Loucy (cell line): ENCODE measurements around the gene ATF5.

Experiments used
- H2AFZ ChIP-seq: fragments of 200-600 bp; sonication (generic); 2 replicates; pipeline ENCODE4 v1.6.0; 2016; ENCODE audit warnings: antibody characterized with exemption, mild to moderate bottlenecking, low read length, moderate library complexity
- H3F3A ChIP-seq: fragments of 200-600 bp; 2 replicates; pipeline ENCODE4 v1.6.0; 2016; ENCODE audit warnings: antibody characterized with exemption, low read depth, mild to moderate bottlenecking
- H3K27me3 ChIP-seq: fragments of 200-600 bp; sonication (generic); 2 replicates; pipeline ENCODE4 v1.6.1; 2014; ENCODE audit warnings: low read length, mild to moderate bottlenecking; ENCODE audit not compliant: insufficient read depth, poor library complexity, severe bottlenecking
- H3K36me3 ChIP-seq: fragments of 200-600 bp; sonication (generic); 2 replicates; pipeline ENCODE4 v1.6.1; 2016; ENCODE audit warnings: low read length; ENCODE audit not compliant: insufficient read depth
- H3K4me1 ChIP-seq: fragments of 200-600 bp; sonication (generic); 2 replicates; pipeline ENCODE4 v1.5.1; 2014; ENCODE audit warnings: low read length, mild to moderate bottlenecking; ENCODE audit not compliant: insufficient read depth, poor library complexity, severe bottlenecking
- H3K4me2 ChIP-seq: fragments of 200-600 bp; sonication (generic); 2 replicates; pipeline ENCODE4 v1.6.0; 2014; ENCODE audit warnings: antibody characterized with exemption, low read length, low read depth, mild to moderate bottlenecking; ENCODE audit not compliant: poor library complexity, severe bottlenecking
- H3K4me3 ChIP-seq: fragments of 200-600 bp; sonication (generic); 2 replicates; pipeline ENCODE4 v1.5.1; 2014; ENCODE audit warnings: low read length, mild to moderate bottlenecking, mixed read lengths; ENCODE audit not compliant: poor library complexity, severe bottlenecking
- H3K79me2 ChIP-seq: fragments of 200-600 bp; sonication (generic); 2 replicates; pipeline ENCODE4 v1.6.1; 2014; ENCODE audit warnings: low read length; ENCODE audit not compliant: insufficient read depth
- H3K9ac ChIP-seq: fragments of 200-600 bp; sonication (generic); 2 replicates; pipeline ENCODE4 v1.6.0; 2014; ENCODE audit warnings: mild to moderate bottlenecking, low read depth, low read length, moderate library complexity; ENCODE audit not compliant: poor library complexity, severe bottlenecking
- H3K9me2 ChIP-seq: fragments of 200-600 bp; sonication (generic); replicated peaks from 2 replicates; pipeline ENCODE4 v1.6.1; 2016; ENCODE audit warnings: low read depth, low read length, mixed read lengths
- H3K9me3 ChIP-seq: fragments of 200-600 bp; sonication (generic); 2 replicates; pipeline ENCODE4 v1.6.1; 2014; ENCODE audit warnings: mild to moderate bottlenecking, antibody characterized with exemption, low read length, low read depth; ENCODE audit not compliant: insufficient read depth
- H4K20me1 ChIP-seq: fragments of 200-600 bp; sonication (generic); 2 replicates; pipeline ENCODE4 v1.6.0; 2014; ENCODE audit warnings: antibody characterized with exemption, low read length, mild to moderate bottlenecking; ENCODE audit not compliant: insufficient read depth, poor library complexity, severe bottlenecking
- EZH2phosphoT487 ChIP-seq: fragments of 200-600 bp; IDR thresholded peaks from 2 replicates; pipeline ENCODE4 v1.6.1; 2018; ENCODE audit warnings: antibody characterized with exemption, mild to moderate bottlenecking, moderate library complexity, borderline replicate concordance
- TF ChIP-seq, protein P1 (sequence below): fragments of 200-600 bp; sonication (generic); conservative IDR thresholded peaks from 2 replicates; pipeline ENCODE4 v1.5.1; 2014; ENCODE audit warnings: mild to moderate bottlenecking, antibody characterized with exemption, low read length

Gene ATF5

DNA sequence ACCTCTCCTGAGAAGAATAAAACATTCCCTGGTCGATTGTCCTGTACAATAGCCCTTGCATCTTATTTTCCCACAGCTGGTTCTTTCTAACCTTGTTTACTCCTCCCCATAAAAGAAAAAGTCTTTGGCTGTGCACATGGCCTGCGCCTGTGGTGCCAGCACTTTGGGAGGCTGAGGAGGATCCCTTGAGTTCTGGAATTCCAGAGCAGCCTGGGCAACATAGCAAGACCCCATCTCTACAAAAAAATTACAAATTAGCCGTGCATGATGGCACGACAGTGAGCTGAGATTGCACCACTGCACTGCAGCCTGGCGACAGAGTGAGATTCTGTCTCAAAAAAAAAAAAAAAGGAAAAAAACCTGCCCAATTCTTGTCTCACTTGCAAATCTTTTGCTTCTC, 7.5 kb downstream of the ATF5 start:
- Histone ChIP-seq H2AFZ (no peak overlapping the region), H3K79me2 (0 out of 2 replicates have a peak, but pooled peaks cover 5% of the 10 kb centered on the region), H3K9me2 (no peaks in the 10 kb centered on the region), H3K9me3 (no peaks in the 10 kb centered on the region), H3K36me3 (no peaks in the 10 kb centered on the region), H3K4me2 (no peak overlapping the region), H3K4me3 (no peak overlapping the region), H3F3A (peaks cover 10% of the 10 kb centered on the region; the same call in 1 of the 2 replicates), H3K27me3 (no peaks in the 10 kb centered on the region), H4K20me1 (no peaks in the 10 kb centered on the region), H3K9ac (no peak overlapping the region), H3K4me1 (peaks cover 18% of the 10 kb centered on the region)
- TF ChIP-seq, protein P1, sequence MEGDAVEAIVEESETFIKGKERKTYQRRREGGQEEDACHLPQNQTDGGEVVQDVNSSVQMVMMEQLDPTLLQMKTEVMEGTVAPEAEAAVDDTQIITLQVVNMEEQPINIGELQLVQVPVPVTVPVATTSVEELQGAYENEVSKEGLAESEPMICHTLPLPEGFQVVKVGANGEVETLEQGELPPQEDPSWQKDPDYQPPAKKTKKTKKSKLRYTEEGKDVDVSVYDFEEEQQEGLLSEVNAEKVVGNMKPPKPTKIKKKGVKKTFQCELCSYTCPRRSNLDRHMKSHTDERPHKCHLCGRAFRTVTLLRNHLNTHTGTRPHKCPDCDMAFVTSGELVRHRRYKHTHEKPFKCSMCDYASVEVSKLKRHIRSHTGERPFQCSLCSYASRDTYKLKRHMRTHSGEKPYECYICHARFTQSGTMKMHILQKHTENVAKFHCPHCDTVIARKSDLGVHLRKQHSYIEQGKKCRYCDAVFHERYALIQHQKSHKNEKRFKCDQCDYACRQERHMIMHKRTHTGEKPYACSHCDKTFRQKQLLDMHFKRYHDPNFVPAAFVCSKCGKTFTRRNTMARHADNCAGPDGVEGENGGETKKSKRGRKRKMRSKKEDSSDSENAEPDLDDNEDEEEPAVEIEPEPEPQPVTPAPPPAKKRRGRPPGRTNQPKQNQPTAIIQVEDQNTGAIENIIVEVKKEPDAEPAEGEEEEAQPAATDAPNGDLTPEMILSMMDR: no peak
- TF ChIP-seq EZH2phosphoT487: no peak

DNA sequence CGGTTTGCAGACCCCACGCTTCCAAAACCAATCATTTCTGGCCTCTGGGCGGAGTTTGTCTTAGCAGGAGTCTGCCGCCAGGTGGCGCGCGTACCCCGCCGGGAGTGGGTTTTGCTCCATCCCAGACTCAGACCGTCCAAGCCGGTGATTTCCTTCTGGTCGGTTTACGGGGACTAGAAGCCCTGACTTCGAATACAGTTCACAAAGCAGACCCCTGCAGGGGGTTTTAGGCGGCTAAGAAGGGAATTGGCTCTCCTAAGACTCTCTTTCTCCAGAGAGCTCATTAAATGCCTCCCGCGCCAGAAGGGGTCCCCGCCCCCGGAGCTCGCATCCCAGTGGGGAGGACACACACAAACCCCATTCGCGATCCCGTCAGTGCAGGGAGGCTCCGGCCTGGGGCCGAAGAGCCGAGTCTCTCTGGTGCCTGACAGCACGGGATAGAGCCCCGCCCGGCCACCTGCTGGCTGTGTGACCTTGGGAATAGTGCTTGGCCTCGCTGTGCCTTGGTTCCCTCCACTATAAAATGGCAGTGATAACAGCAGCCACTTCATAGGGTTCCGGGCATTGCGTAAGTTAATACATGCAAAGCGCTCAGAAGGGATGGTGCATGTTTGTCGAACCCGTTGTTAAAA, 8.9 kb downstream of the ATF5 start:
- Histone ChIP-seq H2AFZ (no peak overlapping the region), H3K4me2 (no peak overlapping the region), H3K9me3 (no peaks in the 10 kb centered on the region), H3K4me1 (peaks cover 10% of the 10 kb centered on the region), H3F3A (peaks cover 2% of the 10 kb centered on the region; the same call in 1 of the 2 replicates), H4K20me1 (no peaks in the 10 kb centered on the region), H3K9ac (no peak overlapping the region), H3K27me3 (no peaks in the 10 kb centered on the region), H3K9me2 (no peaks in the 10 kb centered on the region), H3K4me3 (no peak overlapping the region), H3K79me2 (no peaks in the 10 kb centered on the region), H3K36me3 (no peaks in the 10 kb centered on the region)
- TF ChIP-seq, protein P1: peak; percentile 92
- TF ChIP-seq EZH2phosphoT487: no peak

DNA sequence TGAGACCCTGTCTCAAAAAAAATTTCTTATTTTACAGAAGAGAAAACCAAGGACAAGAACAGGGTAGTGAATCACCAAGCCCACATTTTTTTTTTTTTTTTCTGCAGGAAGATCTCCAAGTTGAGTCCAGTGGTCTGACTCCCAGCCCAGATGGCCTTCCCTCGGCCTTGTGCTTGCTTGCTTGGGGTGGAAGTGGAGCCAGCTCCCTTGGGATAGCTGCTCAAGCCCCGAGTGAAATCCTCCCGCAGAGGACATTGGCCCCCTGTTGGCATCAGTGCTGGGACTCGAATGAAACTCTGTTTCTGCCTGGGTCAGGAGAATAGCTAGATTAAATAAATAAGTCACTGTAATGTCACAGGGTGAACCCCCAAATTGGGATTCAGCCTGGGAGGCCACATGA, 9.7 kb downstream of the ATF5 start:
- H3K9me3 ChIP-seq: no peaks in the 10 kb centered on the region
- H2AFZ ChIP-seq: no peak overlapping the region
- no peaks in the 10 kb centered on the region; the same call in 1 of the 2 replicates for H3F3A ChIP-seq
- H4K20me1 ChIP-seq: no peaks in the 10 kb centered on the region
- no peak for TF ChIP-seq EZH2phosphoT487
- TF ChIP-seq, protein P1: no peak
- H3K9ac ChIP-seq: no peak overlapping the region
- no peak overlapping the region for H3K4me2 ChIP-seq
- H3K4me3 ChIP-seq: no peak overlapping the region
- H3K79me2 ChIP-seq: no peaks in the 10 kb centered on the region
- peaks cover 2% of the 10 kb centered on the region for H3K4me1 ChIP-seq
- no peaks in the 10 kb centered on the region for H3K36me3 ChIP-seq
- H3K9me2 ChIP-seq: no peaks in the 10 kb centered on the region
- no peaks in the 10 kb centered on the region for H3K27me3 ChIP-seq
